Limb (tissue), 2 donors: ENCODE data around the gene BCR.
"Not testable (repeated sequence)": the region's sequence is repeated elsewhere in the genome, so short reads cannot be mapped to it uniquely, and the experiment has no call there.

Experiments
- DNase-seq, 2 donors: peaks; one replicate each; pipeline ENCODE4 v3.0.0-alpha.2; 2016; ENCODE audit errors: extremely low spot score in 2 of 2

Gene BCR

GRCh38 chr22:23180301-23180892 lies at the start of gene BCR:
Gene BCR (plus strand): TSS chr22:23180509. CDS start chr22:23180961, 452 bp downstream.
- DNase-seq, result peak; percentile 75 to 81

- DNase-seq, result no peak
Measured at GRCh38 chr22:23130697-23131096, 49.6 kb upstream of the BCR start.

- no peak for DNase-seq
Measured at GRCh38 chr22:23131931-23132330, 48.4 kb upstream of the BCR start.

DNA sequence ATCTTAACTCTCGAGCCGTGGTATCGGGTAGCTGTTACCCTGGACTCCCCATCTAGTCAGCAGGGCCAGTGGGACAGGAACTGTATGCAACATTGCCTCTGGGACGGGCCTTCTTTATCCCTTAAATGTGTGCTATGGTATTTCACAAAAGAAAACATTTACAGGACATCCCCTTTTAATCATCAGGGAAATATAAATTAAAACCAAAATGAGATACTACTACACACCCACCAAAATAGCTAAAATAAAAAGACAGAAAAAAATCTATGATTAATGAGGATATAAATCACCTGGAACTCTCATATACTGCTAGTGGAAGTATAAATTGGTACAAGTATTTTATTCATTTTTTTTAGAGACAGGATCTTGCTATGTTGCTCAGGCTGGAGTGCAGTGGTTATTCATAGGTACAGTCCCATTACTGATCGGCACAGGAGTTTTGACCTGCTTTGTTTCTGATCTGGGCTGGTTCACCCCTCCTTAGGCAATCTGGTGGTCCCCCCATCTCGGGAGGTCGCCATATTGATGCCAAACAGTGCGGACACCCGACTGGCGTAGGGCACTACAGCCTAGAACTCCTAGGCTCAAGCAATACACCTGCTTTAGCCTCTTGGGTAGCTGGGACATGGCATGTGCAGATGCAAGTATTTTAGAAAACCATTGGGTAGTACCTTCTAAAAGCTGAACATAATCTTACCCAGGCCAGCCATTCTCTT lies 47.8 kb upstream of the BCR start:
- DNase-seq, result no peak

- DNase-seq, result no peak
Measured at GRCh38 chr22:23133922-23134321, 46.4 kb upstream of the BCR start.

DNA sequence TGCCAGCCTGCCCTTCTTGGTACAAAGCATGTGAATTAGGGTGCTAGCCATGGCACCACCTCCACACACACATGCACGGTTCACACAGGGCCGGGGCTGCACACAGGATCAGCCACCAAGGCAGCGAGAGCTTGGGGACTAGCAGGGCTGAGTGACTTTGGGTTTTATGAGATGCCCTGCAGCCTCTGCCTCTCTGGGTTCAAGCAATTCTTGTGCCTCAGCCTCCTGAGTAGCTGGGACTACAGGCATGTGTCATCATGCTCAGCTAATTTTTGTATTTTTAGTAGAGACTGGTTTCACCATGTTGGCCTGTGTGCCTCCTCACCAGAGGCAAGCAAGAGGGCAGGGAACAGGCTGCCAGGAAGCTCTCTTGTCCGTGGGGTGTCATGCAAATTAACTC lies 43.3 kb upstream of the BCR start:
- DNase-seq, result not testable (repeated sequence)

DNA sequence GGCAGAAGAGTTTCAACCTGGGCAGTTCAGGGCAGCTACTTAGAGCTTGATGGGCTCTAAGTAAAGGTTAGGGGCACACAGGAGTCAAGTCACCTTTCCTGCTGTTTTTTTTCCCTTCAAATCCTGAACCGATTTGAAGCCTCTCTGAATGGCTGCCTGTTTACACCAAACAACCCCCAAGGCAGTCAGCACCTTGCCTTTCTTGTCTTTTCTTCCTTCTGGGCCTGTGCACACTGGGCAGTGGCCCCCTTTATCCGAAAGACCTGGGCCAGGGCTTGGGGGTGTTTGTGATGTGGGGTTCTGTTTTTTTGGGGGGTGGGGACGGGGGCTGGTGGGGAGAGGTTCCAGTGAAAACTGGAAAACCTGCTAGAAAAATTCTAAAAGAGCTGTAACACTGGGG lies 42.8 kb upstream of the BCR start:
- no peak for DNase-seq

DNA sequence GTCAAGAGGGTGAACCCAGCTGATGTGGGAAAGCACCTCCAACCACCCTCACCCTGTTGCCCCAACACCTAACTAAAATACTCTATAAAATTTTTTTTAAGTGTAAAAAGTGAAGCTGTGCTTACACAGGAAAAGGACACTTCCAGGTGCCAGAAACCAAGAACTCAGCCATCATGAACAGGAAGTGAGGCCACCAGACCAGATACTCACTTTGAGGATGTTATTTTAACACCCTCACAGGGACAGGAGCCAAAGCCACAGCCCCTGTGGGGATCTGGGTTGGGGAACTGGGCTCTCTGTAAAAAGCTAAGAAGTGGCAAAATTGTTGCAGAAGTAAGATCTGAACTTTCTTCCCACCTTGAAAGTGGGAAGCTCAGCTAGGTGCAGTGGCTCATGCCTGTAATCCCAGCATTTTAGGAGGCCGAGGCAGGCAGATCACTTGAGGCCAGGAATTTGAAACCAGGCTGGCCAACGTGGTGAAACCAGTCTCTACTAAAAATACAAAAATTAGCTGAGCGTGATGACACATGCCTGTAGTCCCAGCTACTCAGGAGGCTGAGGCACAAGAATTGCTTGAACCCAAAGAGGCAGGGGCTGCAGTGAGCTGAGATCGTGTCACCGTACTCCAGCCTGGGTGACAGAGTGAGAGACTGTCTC lies 42.3 kb upstream of the BCR start:
- DNase-seq, result no peak

DNA sequence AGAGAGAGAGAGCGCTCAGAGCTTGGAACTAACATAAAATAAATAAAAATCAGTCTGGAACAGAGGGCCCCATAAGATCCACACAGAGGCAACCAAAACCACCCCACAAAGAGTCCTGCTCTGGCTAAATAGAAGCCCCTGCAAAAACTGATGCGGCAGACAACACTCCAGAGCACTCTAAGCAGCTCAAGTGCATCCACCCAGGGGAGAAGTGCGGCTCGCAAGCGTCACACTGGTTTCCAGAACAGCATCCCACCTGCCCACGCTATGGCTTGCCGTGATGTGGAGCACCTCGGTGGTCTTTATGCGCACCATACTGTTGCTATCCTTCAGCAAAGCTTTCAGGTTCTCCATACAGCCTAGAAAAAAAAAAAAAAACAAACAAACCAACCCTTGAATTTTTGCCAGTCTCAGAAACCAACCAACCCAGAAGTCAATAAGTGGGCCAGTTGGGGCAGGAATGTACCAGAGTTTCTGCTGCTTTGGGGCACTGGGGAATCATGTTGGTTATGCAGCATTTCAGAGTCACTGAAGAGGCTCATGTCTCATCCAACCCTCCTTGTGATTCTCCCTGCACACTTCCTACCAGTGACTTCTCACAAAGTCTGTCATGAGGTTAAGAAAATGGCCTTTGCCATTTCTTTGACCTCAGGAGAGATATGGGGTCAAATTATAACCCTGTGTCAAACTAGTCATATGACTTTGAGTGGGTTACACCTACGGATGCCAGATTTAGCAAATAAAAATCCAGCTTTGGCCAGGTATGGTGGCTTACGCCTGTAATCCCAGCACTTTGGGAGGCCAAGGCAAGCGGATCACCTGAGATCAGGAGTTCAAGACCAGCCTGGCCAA lies 41.5 kb upstream of the BCR start:
- no peak for DNase-seq

DNA sequence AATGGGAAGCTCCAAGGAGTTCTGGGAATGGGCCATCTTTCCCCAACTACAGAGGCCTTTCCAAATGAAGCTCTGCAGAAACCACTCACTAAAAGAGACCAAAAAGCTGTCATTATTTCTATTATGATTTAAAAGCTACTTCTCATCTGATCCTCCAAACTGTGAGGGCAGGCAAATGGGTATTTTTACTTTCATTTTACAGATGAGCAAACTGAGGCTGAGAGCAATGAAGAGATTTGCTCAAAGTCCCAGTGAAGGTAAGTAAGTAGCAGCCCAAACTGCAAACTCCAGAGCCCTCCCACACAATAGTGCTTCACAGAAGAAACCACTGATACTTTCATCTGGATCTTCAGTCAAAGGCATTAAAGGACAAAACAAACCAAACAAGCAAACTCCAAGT lies 39.9 kb upstream of the BCR start:
- DNase-seq, result no peak

DNA sequence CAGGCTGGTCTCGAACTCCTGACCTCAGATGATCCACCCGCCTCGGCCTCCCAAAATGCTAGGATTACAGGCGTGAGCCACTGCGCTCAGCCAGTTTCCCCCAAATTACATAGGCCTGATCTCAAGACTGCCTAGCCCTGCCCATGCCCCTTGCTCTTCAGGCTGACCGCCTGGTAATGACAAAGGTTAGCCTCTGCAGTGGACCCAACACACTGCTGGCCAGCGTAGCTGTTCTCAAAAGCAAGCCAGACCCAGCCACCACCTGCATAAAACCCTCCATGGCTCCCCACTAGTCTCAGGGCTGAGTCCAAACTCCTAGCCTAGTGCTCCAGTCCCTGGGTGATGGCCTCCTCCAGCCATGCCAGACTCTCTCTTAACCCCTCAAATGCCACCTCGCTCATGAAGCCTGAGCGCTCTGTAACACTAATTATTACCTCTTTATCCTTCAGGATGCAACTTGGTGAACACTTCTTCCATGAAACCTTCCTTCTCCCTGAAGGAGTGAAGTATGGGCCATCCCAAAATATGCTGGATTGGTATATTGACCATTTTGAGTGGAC lies 37.7 kb upstream of the BCR start:
- DNase-seq, result no peak

GRCh38 chr22:23143119-23143518 lies 37.2 kb upstream of the BCR start:
- no peak for DNase-seq

GRCh38 chr22:23144432-23144831 lies 35.9 kb upstream of the BCR start:
- DNase-seq, result no peak

DNA sequence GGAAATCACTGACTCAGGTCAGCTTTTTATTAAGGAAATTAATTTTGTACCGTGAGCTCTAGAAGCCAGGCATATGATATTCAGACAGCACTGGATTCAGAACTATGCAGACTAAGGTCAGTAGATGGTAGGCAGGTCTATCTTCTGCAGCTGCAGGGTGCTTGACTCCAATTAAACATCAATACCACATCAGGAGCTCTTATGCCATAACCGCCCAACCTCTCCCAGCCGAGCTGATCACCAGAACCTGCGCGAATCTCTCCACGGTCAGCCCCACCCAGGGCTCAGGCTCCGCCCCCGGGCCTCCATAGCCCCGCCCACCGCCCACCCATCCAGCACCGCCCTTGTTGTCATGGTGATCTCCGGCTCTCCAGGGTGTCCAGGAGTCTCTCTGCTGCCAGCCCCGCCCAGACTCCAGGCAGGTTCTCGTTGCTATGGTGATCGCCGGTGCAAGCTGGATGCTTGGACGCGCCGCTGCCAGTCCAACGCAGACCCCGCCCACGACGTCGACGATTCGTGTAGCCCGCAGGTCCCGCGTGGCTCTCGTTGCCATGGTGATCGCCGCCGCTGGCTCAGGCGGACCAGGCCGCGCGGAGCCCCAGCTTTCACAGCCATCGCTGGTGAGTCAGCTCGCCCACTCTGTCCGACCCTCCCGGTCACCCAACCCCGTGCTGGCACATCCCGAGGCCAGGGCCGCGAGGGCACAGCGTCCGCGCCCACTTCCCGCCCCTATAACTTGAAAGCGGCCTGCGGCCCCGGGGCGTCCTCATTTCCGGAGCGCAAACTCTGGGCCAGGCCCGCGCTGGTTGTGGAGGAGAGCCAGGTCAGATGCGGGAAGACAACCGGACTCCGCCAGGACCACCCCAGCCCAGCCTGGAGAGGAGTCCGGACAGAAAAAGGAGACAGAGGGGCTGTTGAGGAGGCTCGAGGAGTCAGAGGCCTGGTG lies 35.1 kb upstream of the BCR start, which contains the start of gene RAB36:
RAB36 (plus strand) TSS at position 546 of the 946 bp plus-strand sequence. CDS start 1,140 bp downstream, outside the sequence.
- peak; percentile 96 to 98 for DNase-seq

- DNase-seq, result no peak
Measured at GRCh38 chr22:23145878-23146470, 34.3 kb upstream of the BCR start.

GRCh38 chr22:23146478-23147205 lies 33.7 kb upstream of the BCR start:
- no peak for DNase-seq

DNA sequence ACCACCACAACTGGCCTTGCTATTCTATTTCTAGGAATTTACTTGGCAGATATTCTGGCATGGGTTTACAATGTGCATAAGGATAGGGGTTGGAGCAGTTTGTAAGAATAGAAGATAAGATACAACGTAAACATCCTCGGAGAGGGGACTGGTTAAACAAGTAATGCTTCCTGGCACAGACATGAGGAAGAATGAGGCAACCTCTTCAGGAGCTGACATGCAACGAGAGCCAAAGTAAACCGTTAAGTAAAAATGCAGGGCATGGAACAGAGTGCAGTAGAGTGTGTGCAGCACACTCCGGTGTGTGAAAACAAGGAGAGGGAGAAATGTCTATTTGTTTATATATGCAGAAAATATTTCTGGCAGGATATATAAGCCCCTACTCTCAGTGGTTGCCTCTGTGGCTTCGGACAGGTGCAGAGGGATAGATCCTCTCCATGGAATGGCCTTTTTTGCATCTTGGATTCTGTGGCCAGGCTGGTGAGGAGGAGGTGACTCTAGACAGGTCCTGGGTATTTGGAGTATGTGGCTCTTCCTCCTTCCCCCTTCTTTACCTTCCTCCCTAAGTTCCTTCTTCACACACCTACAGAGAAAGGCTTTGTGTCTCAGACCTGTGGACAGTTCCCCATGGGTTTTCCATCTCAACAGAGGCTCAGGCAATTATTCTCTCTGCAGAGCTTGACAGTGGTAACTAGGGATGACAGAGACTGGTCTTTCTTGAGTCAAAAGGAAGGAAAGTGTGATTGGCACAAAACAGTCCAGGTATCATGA lies 32.5 kb upstream of the BCR start:
- DNase-seq, result no peak

GRCh38 chr22:23149743-23150238 lies 30.5 kb upstream of the BCR start:
- DNase-seq, result no peak
